ENCODE measurements around the gene PIGBOS1.
"Not testable (repeated sequence)": the region's sequence is repeated elsewhere in the genome, so short reads cannot be mapped to it uniquely, and the experiment has no call there.

Gene PIGBOS1

DNA sequence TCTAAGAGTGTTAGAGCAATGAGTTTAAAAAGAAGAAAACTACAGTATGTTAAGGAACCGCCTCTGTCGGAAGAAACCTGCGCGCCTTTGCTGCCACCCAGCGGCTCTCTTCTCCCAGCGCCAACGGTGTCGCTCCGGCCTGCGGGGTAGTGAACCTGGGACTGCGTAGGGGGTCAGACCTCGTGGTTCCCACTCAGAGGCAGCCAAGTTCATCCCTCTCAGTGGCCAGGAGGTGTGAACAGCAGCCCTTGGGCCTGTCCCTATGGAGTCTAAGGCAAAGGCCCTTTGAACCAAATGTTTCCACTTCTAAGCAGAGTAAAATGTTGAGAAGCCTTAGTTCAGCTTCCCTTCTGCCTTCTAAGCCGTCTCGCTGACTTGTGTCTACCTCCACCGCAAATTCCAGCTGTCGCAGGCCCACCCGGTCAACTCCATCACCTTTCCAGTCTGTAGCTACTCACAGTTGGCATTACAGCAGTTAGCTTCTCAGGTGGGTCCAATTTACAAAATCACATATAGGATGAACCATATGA is 28.3 kb downstream of the PIGBOS1 start:
- DNase-seq: peak; percentile 62

DNA sequence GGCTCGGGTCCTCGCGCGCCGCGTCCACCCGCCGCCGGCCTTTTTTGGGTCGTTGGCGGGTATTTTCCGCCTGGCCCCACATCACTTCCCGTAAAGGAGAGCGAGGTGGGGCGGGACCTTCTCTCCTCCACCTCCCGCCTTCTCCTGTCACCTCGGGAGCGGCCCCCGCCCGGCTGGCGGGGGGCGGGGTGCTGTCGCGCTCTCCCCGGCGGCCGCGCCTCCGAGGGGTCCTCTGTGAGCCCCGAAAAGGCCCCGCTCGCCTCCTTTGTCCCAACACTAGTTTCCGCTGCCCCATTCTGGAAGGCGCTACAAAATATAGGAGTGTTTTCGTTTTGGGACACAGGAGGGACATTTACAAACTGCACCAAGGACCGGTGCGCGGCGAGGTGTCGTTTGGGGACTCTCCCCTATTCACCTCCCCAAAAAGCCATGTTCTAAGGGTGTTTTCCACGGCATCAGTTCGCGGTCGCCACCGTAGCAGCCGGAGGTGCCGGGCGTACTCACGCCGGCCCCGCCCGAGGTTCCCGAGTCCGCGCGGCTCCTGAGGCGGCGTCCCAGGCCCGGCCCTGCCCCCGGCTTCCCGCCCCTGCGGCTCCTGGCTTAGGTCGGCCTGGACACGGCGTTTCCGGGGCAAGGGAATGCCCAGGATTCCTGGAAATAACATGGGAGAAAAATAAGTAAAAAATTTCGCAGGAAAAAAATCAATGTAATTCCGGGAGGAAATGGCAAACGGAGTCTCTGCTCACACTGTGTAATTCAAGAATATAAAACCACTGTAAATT is 29.0 kb downstream of the PIGBOS1 start, which contains the start of gene RAB27A:
Gene RAB27A, minus strand, starts transcription at position 68 of the 782 bp plus-strand sequence. CDS start 54,879 bp downstream, outside the sequence.
- peak; percentile 61 for DNase-seq

DNA sequence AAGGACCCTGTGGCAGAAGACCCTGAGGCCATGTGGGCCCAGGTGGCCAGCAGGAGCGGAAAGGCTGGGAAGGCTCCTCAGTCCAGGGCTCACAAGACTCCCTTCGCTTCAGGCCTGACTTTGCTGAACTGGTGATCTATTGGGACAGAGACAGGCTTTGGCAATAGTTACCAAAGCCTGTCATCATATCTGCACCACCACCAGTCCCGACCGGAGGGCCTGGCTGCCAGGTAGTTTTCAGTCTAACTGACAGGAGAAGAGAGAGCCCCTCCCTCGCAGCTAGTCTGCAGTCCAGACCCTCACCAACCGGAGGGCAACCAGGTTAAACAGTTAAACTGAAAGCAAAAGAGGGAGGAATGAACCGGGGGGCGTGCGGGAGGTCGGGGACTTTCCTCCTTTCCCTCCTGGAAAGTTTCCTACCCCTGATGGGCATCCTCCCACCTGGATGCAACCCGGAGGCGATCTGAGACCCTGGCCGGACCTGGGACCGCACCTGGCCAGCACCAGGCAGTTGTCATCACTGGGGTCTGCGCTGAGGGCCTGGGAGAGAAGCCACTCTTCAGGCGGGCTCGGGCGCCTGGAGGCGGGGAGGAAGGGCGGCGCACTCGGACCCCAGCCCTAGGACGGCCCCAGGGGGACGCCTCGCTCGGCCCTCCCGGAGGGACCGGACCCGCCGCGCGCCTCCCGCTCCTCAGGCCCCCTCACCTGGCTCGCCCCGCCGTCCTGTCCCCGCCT is 29.7 kb downstream of the PIGBOS1 start:
- DNase-seq: no peak

DNA sequence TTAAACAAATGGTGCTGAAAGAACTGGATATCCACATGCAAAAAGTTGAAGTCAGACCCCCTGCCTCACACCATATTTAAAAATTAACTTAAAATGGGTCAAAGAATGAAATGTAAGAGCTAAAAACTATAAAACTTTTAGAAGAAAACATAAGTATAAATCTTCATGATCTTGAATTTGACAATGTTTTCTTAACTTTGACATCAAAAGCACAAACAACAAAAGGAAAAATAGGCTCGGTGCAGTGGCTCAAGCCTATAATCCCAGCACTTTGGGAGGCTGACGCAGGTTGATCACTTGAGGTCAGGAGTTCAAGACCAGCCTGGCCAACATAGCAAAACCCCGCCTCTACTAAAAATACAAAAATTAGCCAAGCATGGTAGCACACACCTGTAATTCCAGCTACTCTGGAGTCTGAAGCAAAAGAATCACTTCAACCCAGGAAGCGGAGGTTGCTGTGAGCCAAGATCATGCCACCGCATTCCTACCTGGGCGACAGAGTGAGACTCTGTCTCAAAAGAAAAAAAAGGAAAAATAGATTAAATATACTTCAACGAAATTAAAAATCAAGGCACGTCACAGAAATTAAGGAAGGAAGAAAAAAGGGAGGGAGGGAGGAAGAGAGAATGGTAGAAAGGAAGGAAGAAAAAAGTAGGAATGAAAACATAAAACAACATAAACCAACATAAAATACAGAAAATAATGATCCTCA is 30.8 kb downstream of the PIGBOS1 start:
- DNase-seq: no peak

DNA sequence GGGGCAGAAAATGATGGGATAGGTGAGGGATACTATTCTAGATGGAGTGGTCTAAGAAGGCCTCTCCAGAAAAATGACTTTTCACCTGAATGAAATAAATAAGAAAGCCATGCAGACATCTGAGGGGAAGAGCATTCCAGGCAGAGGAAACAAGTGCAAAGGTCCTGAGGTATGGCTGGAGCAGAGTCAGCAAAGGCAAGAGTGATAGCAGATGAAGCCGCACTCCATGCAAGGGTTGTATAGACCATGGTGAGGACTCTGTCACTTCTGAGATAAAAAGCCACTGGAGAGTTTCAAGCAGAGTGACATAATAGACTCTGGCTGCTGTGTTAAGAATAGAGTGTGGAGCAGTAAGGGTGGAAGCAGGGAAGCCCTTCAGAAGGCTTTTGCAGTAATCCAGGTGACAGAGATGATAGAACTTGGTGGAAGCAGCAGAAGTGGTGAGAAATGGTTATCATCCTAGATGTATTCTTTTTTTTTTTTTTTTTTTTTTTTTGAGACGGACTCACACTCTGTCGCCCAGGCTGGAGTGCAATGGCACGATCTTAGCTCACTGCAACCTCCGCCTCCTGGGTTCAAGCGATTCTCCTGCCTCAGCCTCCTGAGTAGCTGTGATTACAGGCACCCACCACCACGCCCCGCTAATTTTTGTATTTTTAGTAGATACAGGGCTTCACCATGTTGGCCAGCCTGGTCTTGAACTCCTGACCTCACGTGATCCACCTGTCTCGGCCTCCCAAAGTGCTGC is 32.3 kb downstream of the PIGBOS1 start:
- DNase-seq: not testable (repeated sequence)

DNA sequence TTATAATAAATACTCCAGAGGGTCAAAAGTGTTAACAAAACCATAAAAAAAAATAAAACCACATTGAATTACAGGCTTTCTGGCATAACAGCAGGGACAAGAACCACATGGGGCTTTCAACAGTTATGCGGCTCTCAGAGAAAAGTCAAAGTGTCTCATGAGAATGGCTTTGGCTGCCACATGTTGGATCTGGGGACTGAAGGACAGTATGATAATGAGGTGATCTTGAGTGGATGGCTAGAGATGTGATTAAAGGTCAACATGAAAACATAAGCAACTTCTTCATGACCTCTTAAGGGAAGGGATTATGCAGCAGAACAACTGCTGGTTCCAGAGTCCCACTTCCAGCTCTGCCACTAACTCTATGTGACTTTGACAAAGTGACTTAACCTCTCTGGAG is 34.5 kb downstream of the PIGBOS1 start:
- DNase-seq: no peak

DNA sequence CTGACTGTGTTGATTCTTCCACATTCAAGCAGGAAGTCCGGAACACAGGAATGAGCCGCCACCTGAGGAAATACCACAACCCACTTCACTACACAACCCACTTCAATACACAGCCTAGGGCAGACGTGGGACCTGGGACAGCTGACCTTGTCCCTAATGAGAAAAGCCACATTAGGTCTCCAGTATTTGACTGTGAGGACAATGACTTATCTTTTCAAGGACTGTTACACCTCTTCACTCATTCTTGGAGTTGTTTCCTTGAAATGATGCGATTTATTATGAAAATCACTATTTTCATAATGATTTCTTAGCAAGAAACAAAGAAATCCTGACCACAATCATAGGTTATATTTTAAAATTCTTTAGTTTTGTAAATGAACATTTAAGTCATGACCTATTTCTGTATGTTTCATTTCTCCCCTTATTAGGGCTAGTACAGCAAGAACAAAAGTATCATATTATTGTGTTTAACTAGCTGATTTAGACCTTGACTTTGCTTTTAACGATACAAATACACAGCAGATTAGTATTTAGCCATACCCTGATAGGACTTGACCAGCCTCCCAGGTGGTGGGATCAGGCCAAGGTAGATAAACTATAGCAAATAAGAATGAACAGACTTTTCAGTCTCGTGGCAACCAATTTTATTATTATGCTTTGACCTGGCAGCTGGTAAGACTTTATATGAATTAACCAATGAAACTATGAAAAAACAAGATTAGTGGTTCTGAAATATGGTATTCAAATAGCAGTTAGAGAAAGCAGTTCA is 35.4 kb downstream of the PIGBOS1 start:
- no peak for DNase-seq

DNA sequence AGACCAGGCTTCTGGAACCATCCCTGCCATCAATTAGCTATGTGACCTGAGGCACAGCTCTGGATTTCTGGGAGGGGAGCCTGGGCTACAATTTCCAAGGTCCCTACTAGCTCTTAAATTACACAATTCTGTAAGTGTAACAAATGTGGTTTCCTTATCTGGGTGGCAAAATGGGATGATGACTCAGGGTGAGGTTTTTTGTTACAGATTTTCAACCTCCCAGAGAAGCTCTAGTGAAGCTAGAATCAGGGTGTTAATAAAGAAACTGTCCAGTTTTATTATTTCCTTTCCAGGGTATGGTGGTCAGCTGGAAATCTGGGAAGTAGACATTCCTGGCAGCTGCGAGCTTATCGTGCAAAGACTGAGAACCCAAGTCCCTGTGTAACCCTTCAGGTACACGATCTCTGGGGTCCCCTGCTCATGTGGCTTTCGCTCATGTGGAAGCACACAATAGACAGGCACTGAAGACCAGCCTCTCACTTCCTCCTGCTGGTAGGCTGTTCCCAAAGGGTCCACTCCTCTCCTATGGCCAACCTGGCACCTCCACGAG is 36.6 kb downstream of the PIGBOS1 start:
- DNase-seq: no peak

DNA sequence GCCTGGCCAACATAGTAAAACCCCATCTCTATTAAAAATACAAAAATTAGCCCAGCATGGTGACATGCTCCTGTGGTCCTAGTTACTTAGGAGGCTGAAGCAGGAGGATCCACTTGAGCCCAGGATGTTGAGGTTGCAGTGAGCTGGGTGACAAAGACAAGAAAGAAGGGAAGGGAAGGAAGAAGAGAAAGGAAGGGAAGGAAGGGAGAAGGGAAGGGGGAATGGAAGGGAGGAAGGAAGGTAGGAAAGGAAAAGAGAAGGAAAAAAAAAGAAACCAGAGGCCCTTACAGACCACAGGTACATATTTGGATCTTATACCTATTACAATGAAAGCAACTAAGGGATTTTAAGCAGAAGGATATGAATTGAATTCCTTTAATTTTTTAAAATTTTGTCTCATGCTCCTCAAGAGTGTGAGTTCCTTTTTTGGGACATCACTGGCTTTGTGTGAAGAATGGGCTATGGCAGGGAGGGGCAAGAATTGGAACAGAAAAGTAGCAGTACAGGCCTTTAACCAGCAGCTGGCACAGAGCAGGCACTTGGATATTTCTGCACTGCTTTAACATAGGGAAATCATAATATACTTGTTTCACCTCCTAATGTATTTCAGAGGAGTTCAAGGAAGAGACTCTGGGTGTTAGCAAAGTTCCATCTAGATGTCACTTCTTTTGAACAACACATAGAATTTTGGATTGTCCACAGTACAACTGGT is 37.2 kb downstream of the PIGBOS1 start:
- no peak for DNase-seq

DNA sequence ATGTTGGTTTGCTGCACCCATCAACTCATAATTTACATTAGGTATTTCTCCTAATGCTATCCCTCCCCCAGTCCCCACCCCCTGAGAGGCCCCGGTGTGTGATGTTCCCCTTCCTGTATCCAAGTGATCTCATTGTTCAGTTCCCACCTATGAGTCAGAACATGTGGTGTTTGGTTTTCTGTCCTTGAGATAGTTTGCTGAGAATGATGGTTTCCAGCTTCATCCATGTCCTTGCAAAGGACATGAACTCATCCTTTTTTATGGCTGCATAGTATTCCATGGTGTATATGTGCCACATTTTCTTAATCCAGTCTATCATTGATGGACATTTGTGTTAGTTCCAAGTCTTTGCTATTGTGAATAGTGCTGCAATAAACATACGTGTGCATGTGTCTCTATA is 38.3 kb downstream of the PIGBOS1 start:
- DNase-seq: not testable (repeated sequence)

DNA sequence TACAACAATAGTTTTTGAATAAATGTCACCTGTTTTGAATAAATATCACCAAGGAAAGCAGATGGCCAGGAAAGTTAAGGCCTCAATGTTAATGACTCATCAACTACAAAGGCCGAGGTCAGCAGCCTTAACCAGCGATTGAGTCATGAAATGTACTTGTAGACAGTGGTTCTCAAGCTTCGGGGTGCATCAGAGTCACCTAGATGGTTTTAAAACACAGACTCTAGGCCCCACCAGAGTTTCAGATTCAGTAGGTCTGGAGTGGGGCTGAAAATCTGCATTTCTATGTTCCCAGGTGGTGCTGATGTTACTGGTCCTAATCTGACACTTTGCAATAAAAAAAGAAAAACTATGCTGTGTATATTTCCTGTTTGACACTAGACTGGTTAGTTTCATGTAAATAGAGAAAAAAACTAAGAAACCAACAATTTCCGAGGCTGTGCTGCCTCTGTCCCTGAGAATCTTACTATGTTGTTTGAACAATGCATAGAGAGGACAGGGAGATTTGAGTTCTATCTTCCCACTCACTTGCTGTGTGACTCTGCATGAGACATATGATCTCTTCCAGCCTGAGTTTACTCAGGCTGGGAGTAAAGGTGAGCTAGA is 39.1 kb downstream of the PIGBOS1 start:
- no peak for DNase-seq

DNA sequence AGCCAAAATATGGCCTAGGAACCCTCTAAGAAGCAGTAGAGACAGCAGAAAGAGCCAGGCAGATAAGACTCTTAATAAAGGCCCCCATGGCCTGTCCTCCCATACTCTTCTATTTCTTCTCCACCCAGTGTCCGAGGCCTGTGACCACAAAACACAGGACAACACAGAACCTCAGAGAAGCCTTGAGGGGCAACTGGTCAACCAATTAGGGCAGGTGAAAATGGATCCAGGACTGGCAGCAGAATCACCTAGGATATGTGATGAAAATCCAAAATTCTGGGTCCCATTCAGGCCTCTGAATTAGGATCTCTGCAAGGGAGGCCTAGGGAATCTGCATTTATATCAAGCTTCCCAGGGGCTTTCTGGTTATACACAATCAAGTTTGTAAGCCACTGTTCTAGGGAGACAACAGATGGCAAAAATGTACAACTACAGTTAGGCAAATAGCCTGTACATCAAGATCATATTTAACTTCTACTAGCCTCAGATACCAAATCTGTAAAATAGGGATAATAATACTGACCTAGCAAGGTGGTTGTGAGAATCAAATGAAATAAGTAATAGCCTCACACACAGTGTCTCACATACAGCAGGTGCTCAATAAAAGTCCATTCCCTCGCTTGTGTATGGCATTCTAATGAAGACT is 39.7 kb downstream of the PIGBOS1 start:
- no peak for DNase-seq

DNA sequence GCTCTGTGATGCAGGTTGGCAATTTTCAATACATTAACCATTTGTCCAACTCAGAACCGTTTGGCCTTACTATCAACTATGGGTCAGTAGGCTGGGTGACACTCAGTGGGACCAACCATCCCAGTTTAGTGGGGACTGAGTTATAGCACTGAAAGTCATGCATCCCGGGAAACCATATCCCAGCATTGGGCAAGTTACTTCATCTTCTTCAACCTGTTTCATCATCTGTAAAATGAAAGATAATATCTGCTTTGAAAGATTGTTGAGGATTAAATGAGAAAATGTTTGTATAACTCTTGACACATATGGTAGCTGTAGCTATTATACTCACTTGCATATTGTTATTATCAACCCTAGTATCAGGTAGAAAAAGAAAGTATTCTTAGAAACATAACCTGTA is 41.2 kb downstream of the PIGBOS1 start:
- no peak for DNase-seq

DNA sequence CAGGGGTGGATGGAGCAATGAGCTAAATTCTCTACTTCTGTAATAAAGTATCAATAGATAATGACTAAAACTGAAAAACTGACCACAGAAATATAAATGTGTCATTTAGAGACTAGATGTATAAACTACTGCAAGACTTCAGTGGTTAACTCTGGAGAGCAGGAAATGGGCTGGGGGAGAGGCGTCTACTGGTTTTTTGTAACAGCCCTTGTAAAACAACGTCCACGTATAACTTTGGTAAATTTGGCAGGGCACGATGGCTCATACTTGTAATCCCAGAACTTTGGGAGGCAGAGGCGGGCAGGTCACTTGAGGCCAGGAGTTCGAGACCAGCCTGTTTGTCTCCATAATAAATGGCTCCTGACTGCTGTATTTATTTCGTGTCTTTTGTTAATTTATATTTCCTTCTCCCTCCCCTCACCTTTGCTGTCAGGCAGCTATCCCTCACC is 41.8 kb downstream of the PIGBOS1 start:
- DNase-seq: no peak

DNA sequence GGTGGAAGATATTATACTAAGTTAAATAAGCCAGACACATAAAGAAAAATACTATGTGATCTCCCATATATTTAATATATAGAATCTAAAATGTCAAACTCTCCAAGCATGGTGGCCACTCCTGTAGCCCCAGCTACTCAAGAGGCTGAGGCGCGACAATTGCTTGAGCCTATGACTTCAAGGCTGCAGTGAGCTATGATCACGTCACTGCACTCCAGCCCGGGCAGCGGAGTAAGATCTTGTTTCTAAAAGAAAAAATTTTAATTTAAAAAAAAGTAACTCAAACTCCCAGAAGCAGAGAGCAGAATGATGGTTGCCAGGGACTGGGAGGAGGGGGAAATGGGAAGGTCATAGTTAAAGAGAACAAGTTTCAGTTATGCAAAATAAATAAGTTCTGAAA is 42.6 kb downstream of the PIGBOS1 start:
- DNase-seq: no peak

DNA sequence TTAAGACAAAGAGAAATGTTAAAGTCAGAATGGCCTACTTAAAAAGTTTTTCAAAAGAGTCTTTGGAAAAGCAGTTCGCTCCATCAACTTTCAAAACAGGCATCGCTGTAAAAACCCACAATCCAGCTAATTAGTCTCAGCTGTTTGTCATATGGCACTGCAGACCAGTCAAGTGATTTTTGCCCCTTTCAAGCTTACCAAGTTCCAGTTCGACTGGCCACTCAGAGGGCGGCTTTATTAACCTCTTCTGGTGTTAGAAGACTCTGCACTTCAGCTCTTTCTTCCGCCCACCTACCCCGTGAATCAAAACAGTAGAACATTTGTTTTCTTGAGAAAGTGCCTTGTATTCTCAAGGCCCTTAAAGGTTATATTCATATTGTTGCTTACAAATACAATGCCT is 48.6 kb downstream of the PIGBOS1 start:
- no peak for DNase-seq

DNA sequence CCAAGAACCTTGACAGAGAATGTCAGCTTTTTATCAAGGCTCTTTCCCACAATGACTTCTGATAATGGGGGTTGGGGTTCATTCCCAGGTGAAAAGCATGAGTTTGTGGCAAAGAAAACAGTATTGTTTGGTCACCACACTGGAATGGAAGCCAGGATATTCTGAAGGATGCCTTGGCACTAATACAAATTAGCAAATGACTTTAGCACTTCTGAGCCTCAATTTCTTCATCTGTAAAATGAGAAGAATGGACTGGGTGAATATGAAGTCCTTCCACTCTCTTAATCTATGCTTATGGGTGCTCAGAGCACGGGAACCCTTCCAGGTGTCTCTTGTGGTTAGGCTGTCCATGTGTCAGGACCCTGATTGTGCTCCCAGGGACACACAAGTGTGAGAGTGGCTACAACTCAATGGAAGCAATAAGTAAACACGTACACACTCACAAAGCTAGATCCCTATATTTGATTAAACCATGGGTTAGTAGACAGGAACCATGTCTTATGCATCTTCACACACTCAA is 50.7 kb downstream of the PIGBOS1 start:
- DNase-seq: no peak

DNA sequence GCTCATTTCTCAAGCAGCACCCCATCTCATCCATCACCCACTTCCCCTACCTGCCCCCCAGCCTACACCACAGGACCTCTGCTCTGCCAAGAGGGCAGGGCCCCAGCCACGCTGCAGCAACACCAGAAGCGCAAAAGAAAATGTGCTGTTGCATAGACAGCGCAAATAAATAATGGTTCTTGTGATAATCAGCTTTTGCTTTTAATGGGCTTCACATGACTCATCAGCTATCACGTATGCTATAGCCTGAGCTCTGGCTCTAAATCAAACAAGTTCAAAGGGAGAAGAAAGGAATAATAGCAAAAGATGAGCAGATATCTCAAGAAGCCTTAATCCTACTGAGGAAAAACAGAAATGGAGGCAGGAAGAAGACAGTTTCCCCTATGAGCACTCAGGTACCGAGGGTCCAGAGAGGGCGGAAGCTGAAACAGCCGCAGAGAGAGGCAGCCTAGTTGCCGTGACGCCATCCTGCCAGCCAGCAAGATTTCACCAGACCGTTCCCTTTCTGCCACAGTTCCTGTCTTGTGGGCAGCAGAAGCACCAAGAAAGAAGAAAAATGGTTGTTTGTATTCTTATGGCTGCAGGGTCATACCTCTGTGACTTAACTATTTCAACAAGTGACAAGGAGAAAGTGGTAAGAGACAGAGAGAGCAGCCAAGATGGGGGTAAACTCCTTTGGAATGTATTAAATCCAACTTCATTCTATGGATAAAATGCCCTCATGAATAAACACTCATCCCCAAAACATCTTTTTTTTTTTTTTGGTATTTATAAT is 51.3 kb downstream of the PIGBOS1 start:
- peak; percentile 1 for DNase-seq

Data from NCI-H146 (cell line).